ENCODE results near the gene CNP. TPM values are rescaled to one million over a fixed set of nuclear protein-coding genes. Genes with fewer than 3 reads are reported as not detected.

The CNP gene
- total RNA-seq, 4 donors from 2014 or later: 10.2 to 74.7 (median 40.2) TPM

GRCh38 chr17:41977991-41978390, 11.4 kb downstream of the CNP start:
- Histone ChIP-seq H3K27me3 (no peaks in the 10 kb centered on the region), H3K27ac (no peak overlapping the region), H3K4me3 (no peak overlapping the region), H3K9me3 (no peaks in the 10 kb centered on the region), H3K36me3 (no peaks in the 10 kb centered on the region), H3K4me1 (no peaks in the 10 kb centered on the region)
- no peak for TF ChIP-seq CTCF (IDR thresholded peaks at IDR 0.05)
- no peak for TF ChIP-seq POLR2A (IDR thresholded peaks at IDR 0.05)
- DNase-seq: no peak
- intact Hi-C loops (cut with DNase I; ENCODE audit: low total_unique reads): no loop called here

- Histone ChIP-seq H3K36me3 (no peaks in the 10 kb centered on the region), H3K9me3 (no peaks in the 10 kb centered on the region), H3K4me3 (no peak overlapping the region), H3K27me3 (no peaks in the 10 kb centered on the region), H3K27ac (peak overlapping the region in 1 of 2 donors; percentile 46), H3K4me1 (no peaks in the 10 kb centered on the region)
- TF ChIP-seq POLR2A (IDR thresholded peaks at IDR 0.05) (no peak), CTCF (IDR thresholded peaks at IDR 0.05) (no peak)
- intact Hi-C loops (cut with DNase I; ENCODE audit: low total_unique reads): no loop called here
- DNase-seq: no peak
Observed at GRCh38 chr17:41982026-41982760, 15.6 kb downstream of the CNP start.

- no peak for DNase-seq
- TF ChIP-seq POLR2A (IDR thresholded peaks at IDR 0.05) (no peak), CTCF (IDR thresholded peaks at IDR 0.05) (no peak)
- Histone ChIP-seq H3K27me3 (no peaks in the 10 kb centered on the region), H3K4me3 (no peak overlapping the region), H3K27ac (no peak overlapping the region), H3K4me1 (no peaks in the 10 kb centered on the region), H3K9me3 (no peaks in the 10 kb centered on the region), H3K36me3 (no peaks in the 10 kb centered on the region)
- intact Hi-C loops (cut with DNase I; ENCODE audit: low total_unique reads): no loop called here
Observed at GRCh38 chr17:41984454-41984853, 17.9 kb downstream of the CNP start.

GRCh38 chr17:41985919-41986318, 19.3 kb downstream of the CNP start:
- DNase-seq: no peak
- intact Hi-C loops (cut with DNase I; ENCODE audit: low total_unique reads): no loop called here
- Histone ChIP-seq H3K9me3 (no peaks in the 10 kb centered on the region), H3K4me3 (no peak overlapping the region), H3K27me3 (no peaks in the 10 kb centered on the region), H3K36me3 (no peaks in the 10 kb centered on the region), H3K4me1 (no peaks in the 10 kb centered on the region), H3K27ac (no peak overlapping the region)
- TF ChIP-seq POLR2A (IDR thresholded peaks at IDR 0.05): no peak
- no peak for TF ChIP-seq CTCF (IDR thresholded peaks at IDR 0.05)

GRCh38 chr17:41986634-41987033, 20.0 kb downstream of the CNP start:
- no peak overlapping the region for H3K4me3 ChIP-seq
- H3K9me3 ChIP-seq: no peaks in the 10 kb centered on the region
- H3K36me3 ChIP-seq: no peaks in the 10 kb centered on the region
- H3K4me1 ChIP-seq: no peaks in the 10 kb centered on the region
- no peak for TF ChIP-seq CTCF (IDR thresholded peaks at IDR 0.05)
- no peak for TF ChIP-seq POLR2A (IDR thresholded peaks at IDR 0.05)
- no peak for DNase-seq
- no peak overlapping the region for H3K27ac ChIP-seq
- intact Hi-C loops (cut with DNase I; ENCODE audit: low total_unique reads): no loop called here
- no peaks in the 10 kb centered on the region for H3K27me3 ChIP-seq
